Measurements from ENCODE around the gene NCLN.

NCLN gene

GRCh38 chr19:3192228-3192635 lies 6.5 kb downstream of the NCLN start:
- Histone ChIP-seq H3K27ac (replicated peaks) (no peak overlapping the region), H3K4me3 (replicated peaks; ENCODE audit: insufficient read depth, low read length) (no peak overlapping the region), H3K27me3 (ENCODE audit: insufficient read depth, poor library complexity, severe bottlenecking) (no peaks in the 10 kb centered on the region)
- TF ChIP-seq CTCF (IDR thresholded peaks at IDR 0.05; ENCODE audit: insufficient read depth, low read length) (no peak), SPI1 (IDR thresholded peaks at IDR 0.05; ENCODE audit: borderline replicate concordance, low read depth) (no peak), GABPA (IDR thresholded peaks at IDR 0.05; ENCODE audit: low read depth) (no peak), POLR2AphosphoS5 (IDR thresholded peaks at IDR 0.05; ENCODE audit: low read depth) (no peak)
- TF ChIP-seq, protein P1, sequence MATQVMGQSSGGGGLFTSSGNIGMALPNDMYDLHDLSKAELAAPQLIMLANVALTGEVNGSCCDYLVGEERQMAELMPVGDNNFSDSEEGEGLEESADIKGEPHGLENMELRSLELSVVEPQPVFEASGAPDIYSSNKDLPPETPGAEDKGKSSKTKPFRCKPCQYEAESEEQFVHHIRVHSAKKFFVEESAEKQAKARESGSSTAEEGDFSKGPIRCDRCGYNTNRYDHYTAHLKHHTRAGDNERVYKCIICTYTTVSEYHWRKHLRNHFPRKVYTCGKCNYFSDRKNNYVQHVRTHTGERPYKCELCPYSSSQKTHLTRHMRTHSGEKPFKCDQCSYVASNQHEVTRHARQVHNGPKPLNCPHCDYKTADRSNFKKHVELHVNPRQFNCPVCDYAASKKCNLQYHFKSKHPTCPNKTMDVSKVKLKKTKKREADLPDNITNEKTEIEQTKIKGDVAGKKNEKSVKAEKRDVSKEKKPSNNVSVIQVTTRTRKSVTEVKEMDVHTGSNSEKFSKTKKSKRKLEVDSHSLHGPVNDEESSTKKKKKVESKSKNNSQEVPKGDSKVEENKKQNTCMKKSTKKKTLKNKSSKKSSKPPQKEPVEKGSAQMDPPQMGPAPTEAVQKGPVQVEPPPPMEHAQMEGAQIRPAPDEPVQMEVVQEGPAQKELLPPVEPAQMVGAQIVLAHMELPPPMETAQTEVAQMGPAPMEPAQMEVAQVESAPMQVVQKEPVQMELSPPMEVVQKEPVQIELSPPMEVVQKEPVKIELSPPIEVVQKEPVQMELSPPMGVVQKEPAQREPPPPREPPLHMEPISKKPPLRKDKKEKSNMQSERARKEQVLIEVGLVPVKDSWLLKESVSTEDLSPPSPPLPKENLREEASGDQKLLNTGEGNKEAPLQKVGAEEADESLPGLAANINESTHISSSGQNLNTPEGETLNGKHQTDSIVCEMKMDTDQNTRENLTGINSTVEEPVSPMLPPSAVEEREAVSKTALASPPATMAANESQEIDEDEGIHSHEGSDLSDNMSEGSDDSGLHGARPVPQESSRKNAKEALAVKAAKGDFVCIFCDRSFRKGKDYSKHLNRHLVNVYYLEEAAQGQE (IDR thresholded peaks at IDR 0.05; ENCODE audit: insufficient replicate concordance, low read depth) = no peak
- DNase-seq (ENCODE audit: low read depth in 1 of 2, low spot score in 1 of 2) = no peak

- no peak overlapping the region for H3K27ac ChIP-seq (replicated peaks)
- DNase-seq (ENCODE audit: low read depth in 1 of 2, low spot score in 1 of 2) = no peak
- no peaks in the 10 kb centered on the region for H3K27me3 ChIP-seq (ENCODE audit: insufficient read depth, poor library complexity, severe bottlenecking)
- TF ChIP-seq POLR2AphosphoS5 (IDR thresholded peaks at IDR 0.05; ENCODE audit: low read depth) (no peak), CTCF (IDR thresholded peaks at IDR 0.05; ENCODE audit: insufficient read depth, low read length) (no peak), GABPA (IDR thresholded peaks at IDR 0.05; ENCODE audit: low read depth) (no peak), SPI1 (IDR thresholded peaks at IDR 0.05; ENCODE audit: borderline replicate concordance, low read depth) (no peak)
- TF ChIP-seq, protein P1 (IDR thresholded peaks at IDR 0.05; ENCODE audit: insufficient replicate concordance, low read depth) = no peak
- no peak overlapping the region for H3K4me3 ChIP-seq (replicated peaks; ENCODE audit: insufficient read depth, low read length)
Measured at GRCh38 chr19:3192684-3193083, 7.0 kb downstream of the NCLN start.

GRCh38 chr19:3193256-3194105 lies 7.8 kb downstream of the NCLN start:
- H3K4me3 ChIP-seq (replicated peaks; ENCODE audit: insufficient read depth, low read length) = no peak overlapping the region
- peak; percentile 97 for TF ChIP-seq SPI1 (IDR thresholded peaks at IDR 0.05; ENCODE audit: borderline replicate concordance, low read depth)
- TF ChIP-seq, protein P1 (IDR thresholded peaks at IDR 0.05; ENCODE audit: insufficient replicate concordance, low read depth) = no peak
- no peaks in the 10 kb centered on the region for H3K27me3 ChIP-seq (ENCODE audit: insufficient read depth, poor library complexity, severe bottlenecking)
- H3K27ac ChIP-seq (replicated peaks) = no peak overlapping the region
- peak in 1 of 2 experiments; percentile 77 for DNase-seq (ENCODE audit: low read depth in 1 of 2, low spot score in 1 of 2)

All from HL-60 (cell line).